HG02885 (cell line): ENCODE results near the gene RNF152.
A peak's percentile ranks its signal among the peaks of the same experiment; 100 is the strongest.

ENCODE experiments used
- ATAC-seq: cut with Tn5 transposase; IDR thresholded peaks from one replicate; pipeline ENCODE4 v1.9.1; 2021; ENCODE audit warnings: mild to moderate bottlenecking; ENCODE audit not compliant: unreplicated experiment, poor library complexity

RNF152 gene

DNA sequence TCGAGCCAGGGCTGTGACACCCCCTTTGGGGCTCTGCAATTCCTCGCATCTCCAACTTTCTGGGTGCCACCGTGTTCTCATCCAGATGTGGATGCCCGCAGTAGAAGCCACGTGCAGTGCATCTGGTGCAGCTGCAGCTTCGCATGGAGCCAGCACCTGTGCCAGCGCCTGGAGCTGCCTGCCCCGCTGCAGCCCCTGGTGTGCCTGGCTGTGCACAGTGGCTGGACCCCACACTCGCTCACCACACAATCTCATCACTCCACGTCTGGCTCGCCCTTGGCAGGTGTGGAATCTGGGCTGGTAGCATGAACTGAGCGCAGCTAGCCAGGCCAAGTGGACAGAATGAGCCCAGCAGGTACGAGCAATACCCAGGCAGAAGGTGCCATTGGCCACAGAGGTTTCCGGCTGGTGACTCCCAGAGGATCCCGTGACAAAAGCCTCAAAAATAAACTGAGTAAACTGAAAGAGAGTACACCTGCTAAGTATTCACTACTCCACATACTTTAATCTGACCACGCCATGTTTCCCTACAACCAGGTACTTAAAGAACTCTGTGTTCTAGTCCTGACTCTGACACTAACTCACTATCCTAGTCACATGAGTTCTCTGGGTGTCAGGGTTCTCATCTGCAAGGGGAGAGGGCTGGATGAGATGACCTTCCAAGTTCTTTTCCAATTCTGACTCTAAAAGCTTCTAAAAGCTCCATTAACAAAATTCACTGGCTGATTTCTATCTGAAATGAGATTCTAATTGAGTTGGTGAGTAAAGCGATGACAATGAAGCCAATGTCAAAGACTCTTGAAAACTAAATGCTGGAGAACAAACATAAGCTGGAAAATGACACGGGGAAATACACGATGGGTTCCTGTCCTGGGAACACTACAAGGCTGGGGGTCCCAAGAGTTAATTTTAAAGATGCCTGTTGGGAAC lies 37.1 kb downstream of the RNF152 start:
- no peak for ATAC-seq

DNA sequence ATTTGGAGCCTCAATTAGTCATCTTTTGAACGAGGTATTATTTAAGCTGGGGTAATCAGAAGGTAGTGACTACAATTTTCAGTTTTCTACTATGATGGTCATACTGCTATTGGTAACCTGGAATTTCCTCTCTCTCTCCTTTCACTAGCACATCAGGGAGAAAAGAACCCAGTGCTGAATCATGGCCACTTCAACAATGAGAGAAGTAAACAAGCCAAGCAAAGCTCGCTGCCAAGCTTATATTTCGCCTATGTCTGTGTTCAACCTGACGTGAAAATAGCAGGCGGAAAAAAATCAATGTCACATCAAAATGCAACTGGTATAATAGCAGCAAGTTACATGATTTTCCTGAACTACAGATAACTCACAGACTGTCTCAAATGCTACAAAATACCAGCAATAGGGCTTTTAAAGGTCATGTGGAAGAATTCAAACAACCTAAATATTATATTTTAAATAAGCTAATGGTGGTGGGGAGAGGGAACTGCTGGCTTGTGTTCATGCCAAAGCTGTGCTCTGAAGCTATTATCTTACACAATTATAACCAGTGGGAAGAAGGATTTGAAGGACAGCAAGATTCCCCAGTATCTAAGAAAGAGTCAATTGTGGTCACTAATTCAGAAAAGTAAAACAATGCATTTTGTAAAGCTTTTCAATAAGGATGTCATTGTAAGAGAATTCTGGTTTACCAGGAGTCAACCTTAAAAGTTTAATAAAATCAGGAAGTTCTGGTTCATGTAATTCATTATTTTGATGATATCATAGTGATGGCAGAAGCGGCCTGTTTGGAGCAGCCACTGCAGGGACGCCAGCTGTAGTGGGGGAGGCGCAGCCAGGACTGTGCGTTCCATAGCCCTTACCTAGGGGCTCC lies 38.0 kb downstream of the RNF152 start:
- no peak for ATAC-seq

- no peak for ATAC-seq
Measured at GRCh38 chr18:61853855-61854254, 39.0 kb downstream of the RNF152 start.

DNA sequence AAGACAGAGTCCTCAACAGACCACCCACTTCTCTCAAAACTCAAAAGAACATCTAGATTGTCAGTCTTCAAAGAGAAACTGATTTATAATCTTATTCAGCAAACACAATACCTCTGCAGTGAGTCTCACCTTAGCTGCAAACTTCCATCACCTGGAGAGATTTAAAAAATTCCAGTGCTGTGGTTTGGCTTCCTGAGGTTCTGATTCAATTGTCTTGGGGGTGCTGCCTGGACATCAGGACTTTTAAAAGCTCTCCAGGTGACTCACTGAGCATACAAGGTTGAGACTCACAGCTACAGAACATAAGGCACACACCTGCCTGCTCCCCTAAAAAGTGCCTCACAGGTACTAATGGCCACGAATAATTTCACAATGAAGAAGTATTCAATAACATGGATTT lies 40.3 kb downstream of the RNF152 start:
- no peak for ATAC-seq

DNA sequence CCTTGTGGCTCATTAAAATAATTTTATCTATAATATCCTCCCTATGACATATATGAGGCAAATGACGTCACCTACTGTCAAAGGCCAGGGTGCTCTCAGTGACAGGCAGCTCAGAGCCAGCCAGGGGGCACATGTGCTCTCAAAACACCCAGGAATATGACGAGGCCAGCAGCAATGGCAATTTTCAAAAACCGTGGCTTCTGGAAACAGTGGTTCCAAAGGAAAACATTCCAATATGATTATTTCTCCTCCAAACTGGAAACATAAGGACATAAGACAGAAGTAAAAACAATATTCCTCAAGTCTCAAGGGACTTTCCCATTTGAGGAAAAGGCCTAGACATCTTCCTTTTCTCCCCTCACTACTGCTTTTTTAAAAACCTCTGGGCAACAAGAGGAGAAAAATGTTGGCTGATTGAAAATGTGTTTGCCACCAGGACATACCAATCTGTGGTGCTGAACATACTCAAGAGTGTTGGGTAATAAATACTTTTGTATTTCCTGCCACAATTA lies 40.8 kb downstream of the RNF152 start:
- ATAC-seq, result no peak

DNA sequence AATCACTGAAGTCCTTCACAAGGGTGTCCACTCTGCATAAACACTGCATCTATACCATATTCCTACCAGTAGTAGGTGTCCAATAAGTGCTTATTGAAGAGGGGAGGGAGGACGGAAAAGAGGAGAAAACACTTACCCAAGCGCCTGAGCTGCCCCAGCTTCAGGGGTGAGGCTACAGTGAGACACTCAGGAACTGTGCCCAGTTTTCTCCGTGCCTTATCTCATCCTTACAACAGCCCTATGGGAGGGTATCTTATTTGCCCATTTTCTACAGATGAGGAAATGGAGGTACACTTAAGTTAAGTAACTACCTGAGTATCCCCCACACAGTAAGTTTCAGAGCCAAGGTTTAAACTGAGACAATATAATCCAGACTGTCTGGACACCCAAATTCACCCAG lies 41.5 kb downstream of the RNF152 start:
- ATAC-seq, result no peak

- no peak for ATAC-seq
Measured at GRCh38 chr18:61850756-61851155, 42.1 kb downstream of the RNF152 start.

GRCh38 chr18:61847164-61847791 lies 45.5 kb downstream of the RNF152 start:
- peak; percentile 64 for ATAC-seq

DNA sequence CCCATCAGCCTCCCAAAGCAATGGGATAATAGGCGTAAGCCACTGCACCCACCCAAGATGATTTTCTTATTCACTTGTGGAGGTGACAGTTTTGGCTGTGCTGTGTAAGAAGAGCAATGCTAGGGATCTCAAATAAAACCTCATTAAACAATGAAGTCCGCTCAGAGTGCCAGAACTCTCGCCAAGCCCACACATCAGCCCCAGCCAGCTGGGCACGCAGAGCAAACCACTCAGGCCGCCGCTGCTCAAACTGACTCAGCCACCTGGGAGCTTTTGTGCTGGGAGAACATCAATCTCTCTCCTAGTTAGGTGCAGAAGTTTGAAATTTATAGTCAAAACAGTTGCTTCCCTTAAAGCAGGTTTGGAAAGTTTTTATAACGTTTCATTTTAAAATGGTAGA lies 47.6 kb downstream of the RNF152 start:
- ATAC-seq, result no peak

DNA sequence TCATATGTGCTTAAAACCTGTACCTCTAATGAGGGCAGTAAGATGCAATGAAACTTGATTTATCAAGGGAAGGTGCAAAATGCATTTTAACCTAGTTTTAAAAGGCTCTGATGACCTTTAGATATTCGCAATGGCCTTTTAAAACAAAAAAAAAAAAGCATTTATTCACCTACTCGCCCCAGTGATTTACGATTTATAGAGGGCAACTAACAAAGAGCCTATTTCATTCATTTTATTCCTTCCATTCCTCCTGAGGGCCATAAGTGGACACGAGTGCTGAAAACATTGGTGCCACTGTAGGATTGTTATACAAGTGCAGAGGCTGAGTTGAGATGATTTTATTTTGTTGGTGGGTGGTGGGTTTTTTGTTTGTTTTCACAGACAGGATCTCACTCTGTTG lies 48.1 kb downstream of the RNF152 start:
- no peak for ATAC-seq

GRCh38 chr18:61842146-61842545 lies 50.7 kb downstream of the RNF152 start:
- ATAC-seq, result no peak

DNA sequence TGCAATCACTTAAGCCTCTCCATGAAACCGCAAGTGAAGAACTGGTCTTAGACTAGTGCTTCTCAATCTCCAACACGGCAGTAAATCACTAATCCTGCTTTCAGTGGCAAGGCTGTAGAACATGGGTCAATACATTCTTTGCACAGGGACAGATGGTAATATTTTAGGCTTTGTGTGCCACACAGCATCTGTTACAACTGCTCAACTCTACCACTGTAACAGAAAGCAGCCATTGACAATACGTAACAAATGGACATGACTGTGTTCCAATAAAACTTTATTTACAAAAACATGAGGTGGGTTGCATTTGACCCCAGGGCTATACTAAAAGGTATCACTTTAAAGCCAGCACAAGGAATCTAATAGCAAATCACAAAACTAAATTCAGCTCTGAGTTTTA lies 51.1 kb downstream of the RNF152 start:
- no peak for ATAC-seq

DNA sequence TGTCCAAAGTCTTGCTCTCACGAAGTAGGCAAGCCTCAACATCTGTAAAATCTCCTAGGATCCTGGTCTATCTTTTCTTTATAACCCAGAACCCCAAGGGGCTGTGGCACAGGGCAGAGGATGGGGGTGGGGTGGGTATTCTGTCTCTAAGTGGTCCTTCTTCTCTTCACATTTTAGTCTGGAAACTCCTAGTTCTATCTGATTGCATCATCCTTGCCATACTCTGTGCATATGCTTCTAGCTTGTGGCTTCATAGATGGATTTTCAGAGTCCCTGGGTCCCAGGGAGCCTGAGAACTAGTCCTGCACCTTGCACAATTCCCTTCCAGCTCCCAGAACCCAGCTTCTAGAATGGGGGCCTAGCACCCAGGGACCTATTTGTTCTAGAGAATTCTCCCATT lies 52.5 kb downstream of the RNF152 start:
- ATAC-seq, result no peak

DNA sequence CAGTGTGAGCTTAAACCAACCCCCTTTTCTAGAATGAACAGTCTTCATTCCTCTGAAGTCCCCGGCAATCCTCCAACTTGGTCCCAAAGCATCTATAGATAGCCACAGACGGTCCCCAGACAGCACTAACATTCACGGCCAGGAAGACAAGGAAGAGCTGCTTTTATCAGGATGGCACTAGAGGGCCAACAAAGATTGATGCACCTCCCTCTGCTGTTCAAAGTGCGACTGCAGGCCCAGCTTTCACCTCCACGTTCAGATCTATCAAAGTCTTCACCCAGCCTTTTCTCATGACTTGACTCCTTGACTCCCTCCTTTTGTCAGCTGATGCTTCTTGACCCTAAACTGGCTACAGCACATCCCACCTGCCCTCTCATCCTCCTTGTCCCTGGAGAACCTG lies 54.3 kb downstream of the RNF152 start:
- ATAC-seq, result no peak

DNA sequence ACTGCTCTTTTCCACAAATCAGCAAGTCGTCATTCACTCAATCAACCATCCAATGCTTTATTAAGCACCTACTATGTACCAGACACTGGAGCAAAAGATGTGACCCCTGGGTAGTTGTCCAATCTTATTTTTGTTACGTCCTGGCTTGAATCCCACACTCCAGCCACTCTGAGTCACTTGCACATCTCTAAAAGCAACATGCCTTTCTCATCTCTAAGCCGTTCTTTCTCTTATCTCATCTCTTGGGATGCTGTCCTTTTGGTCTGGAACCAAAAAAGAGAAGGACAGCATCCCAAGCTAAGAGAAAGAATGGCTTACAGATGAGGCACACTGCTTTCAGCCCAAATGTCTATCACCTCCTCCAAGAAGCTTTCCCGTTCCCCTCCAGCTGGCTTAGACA lies 58.8 kb downstream of the RNF152 start:
- no peak for ATAC-seq

- ATAC-seq, result no peak
Measured at GRCh38 chr18:61833387-61833786, 59.4 kb downstream of the RNF152 start.

DNA sequence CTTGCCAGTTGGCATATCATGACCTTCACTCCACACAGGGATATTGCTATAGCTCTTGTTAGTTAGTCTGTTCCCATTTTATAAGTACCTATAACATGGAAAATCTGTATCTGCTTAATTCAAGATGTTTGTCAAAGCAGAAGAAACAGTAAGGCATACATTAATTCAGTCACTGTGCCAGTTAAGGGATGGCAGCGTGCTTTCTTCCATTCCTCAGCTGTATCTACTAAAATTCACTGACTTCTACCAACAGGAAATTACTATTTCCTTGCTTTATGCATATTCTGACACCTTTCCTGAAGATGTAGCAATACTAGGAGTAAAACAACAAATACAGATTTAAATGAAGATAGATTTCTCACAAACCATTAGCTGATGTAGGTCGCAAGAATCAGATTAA lies 59.9 kb downstream of the RNF152 start:
- no peak for ATAC-seq

- ATAC-seq, result no peak
Measured at GRCh38 chr18:61831071-61831470, 61.7 kb downstream of the RNF152 start.

DNA sequence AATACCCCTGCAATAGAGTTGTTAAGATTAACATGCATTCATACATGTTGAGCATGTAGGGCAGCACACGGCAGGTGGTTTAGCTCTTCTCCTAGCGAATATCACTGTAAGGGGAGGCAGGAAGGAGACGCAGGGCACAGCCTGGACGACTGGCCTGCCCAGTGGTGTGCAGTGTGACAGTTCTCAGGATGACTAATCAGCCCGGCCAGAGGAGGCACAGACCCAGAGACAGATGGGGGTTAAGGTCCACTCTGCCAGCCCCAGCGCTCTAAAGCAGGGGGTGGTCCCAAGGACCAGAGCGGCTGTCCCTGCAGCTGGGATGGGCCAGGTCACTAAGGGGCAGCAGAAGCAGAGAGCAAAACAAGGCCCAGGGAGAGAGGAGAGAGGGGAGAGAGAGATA lies 63.7 kb downstream of the RNF152 start:
- no peak for ATAC-seq

DNA sequence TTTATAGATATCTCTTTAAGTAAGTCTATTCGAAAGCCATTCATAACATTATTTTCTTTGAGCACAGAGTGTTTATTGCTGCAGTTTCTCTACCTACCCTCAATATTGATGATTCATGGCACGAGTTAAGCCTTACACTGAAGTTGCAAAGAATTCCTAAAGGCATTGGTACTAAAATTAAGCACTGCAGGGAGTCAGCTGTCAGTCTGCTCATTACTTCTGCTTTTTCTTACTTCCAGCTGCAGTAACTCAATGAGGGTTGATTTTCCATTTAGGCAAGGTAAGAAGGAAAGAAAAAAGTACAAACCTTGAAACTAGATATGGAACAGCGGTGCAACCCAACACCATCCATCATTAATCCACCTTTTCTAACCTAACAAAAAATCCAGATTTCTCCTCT lies 65.2 kb downstream of the RNF152 start:
- ATAC-seq, result no peak

GRCh38 chr18:61825386-61825785 lies 67.4 kb downstream of the RNF152 start:
- ATAC-seq, result no peak
